Gastroesophageal sphincter (tissue), 3 donors: ENCODE data around the gene PRIM2.
"Not testable (repeated sequence)": the region's sequence is repeated elsewhere in the genome, so short reads cannot be mapped to it uniquely, and the experiment has no call there.

ENCODE experiments used
- EP300 ChIP-seq: sonication (generic); formaldehyde crosslinking; IDR thresholded peaks from one replicate; pipeline ENCODE4 v1.6.1; 2017; ENCODE audit warnings: antibody characterized with exemption, mild to moderate bottlenecking
- POLR2A ChIP-seq, 2 donors: fragments of 450-650 bp; IDR thresholded peaks; one replicate each; pipeline ENCODE4 v1.6.1; 2017; ENCODE audit warnings: antibody characterized with exemption in 2 of 2, mild to moderate bottlenecking in 2 of 2, moderate library complexity in 1 of 2
- TF ChIP-seq, protein P1 (sequence below), 4 experiments: fragments of 200-600 bp in 2 of 4; fragments of 450-650 bp in 2 of 4; sonication (generic) in 1 of 4; IDR thresholded peaks; one replicate each; pipeline ENCODE4 v1.5.1; 2017 to 2019; ENCODE audit warnings: antibody characterized with exemption in 4 of 4, mild to moderate bottlenecking in 2 of 4, moderate library complexity in 2 of 4

DNA sequence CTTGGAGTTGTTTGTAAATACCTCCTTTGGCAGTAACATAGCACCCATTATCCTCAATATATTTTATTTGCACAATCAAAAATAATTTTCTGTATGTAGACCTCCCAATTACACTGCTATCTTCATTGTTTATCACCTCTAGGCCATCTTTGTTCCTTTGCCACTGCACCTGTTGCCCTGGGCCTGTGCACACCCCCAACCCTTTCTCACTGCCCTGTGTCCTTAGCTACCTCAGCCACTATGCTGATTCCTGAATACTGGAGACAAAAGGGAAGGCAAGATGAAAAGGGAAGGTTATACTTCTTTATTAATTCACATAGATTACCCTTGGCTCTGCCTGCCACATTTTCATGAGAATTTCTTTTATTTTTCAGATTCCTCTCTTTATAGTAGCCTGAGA, 127.9 kb downstream of the PRIM2 start:
- TF ChIP-seq EP300; POLR2A (IDR thresholded peaks at IDR 0.05): not testable (repeated sequence)
- TF ChIP-seq, protein P1, sequence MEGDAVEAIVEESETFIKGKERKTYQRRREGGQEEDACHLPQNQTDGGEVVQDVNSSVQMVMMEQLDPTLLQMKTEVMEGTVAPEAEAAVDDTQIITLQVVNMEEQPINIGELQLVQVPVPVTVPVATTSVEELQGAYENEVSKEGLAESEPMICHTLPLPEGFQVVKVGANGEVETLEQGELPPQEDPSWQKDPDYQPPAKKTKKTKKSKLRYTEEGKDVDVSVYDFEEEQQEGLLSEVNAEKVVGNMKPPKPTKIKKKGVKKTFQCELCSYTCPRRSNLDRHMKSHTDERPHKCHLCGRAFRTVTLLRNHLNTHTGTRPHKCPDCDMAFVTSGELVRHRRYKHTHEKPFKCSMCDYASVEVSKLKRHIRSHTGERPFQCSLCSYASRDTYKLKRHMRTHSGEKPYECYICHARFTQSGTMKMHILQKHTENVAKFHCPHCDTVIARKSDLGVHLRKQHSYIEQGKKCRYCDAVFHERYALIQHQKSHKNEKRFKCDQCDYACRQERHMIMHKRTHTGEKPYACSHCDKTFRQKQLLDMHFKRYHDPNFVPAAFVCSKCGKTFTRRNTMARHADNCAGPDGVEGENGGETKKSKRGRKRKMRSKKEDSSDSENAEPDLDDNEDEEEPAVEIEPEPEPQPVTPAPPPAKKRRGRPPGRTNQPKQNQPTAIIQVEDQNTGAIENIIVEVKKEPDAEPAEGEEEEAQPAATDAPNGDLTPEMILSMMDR (IDR thresholded peaks at IDR 0.05), result not testable (repeated sequence)
